Measurements from ENCODE around the gene SLC25A1.

DNA sequence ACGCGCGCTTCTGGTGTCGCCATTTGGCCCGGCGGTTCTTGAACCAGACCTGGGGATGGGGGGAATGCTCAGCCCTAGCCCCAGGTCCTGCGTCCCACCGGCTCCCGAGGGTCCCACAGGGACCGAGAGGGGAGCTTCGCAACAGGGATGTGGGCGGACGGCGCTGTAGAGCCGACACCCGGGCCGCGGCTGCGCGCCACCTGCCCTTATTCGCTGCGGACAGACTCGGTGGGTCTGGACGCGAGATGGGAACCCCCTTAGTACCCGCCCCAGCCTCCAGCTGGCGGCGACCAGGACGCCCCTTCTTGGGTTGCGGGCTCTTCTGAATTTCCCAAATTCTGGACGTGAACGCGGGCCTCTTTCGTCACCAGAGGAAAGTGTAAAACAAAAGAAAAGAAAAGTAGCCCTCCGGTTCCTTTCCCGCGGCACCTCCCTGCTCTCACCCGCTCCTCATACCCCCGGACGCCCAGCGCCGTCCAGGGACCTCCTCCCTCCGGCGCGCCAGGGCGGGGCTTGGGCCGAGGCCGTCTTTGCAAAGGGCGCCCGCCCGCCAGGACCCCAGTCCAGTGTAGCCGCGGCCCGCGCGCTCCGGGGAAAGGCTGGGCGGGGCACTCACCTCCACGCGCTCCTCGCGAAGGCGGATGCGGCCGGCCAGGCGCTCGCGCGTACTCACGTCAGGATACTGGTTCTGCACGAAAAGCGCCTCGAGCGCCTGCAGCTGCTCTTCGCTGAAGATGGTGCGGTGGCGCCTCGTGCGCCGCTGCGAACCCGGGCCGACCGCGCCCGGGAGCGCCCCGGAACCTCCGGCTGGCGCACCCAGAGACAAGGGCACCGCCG lies 29.3 kb downstream of the SLC25A1 start:
- TF ChIP-seq CTCF (IDR thresholded peaks at IDR 0.05; ENCODE audit: control extremely low read depth in 1 of 3, insufficient read depth in 1 of 3, low read depth in 1 of 3, low read length in 3 of 3) (no peak), CHD2 (IDR thresholded peaks at IDR 0.05; ENCODE audit: low read length) (no peak), TBP (IDR thresholded peaks at IDR 0.05; ENCODE audit: low read depth, low read length) (no peak), ASH2L (IDR thresholded peaks at IDR 0.05; ENCODE audit: low read length) (no peak), ATF2 (IDR thresholded peaks at IDR 0.05; ENCODE audit: low read length) (no peak), MAX (IDR thresholded peaks at IDR 0.05) (peak; percentile 87), HDAC2 (IDR thresholded peaks at IDR 0.05; ENCODE audit: borderline replicate concordance in 1 of 2, low read depth in 2 of 2, low read length in 2 of 2) (no peak), POLR2A (IDR thresholded peaks at IDR 0.05; ENCODE audit: control extremely low read depth in 1 of 2, low read depth in 2 of 2, low read length in 2 of 2) (no peak)

All from H1 (cell line).